ENCODE results near the gene CCDC192. TPM values are rescaled to one million over a fixed set of nuclear protein-coding genes. Genes with fewer than 3 reads are reported as not detected.

CCDC192 gene
- total RNA-seq, 1 donor from 2014 or later: not detected

DNA sequence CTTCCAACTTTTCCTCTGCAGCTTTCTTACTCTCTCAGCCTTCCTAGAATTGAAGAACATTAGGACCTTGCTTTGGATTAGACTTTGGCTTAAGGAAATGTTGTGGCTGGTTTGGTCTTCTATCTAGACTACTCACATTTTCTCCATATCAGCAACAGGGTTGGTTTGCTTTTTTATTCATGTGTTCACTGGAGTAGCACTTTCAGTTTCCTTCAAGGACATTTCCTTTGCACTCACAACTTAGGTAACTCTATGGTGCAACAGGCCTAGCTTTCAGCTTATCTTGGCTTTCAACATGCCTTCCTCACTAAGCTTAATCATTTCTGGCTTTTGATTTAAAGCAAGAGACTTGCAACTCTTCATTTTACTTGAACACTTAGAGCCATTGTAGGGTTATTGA is 153.1 kb downstream of the CCDC192 start:
- intact Hi-C loops (cut with DNase I): loop anchor here (10.0 kb wide), 1 partner anchor 91 kb away; no protein-coding TSS in a partner anchor
- DNase-seq (ENCODE audit: missing footprints) (no peak), ATAC-seq (no peak)

DNA sequence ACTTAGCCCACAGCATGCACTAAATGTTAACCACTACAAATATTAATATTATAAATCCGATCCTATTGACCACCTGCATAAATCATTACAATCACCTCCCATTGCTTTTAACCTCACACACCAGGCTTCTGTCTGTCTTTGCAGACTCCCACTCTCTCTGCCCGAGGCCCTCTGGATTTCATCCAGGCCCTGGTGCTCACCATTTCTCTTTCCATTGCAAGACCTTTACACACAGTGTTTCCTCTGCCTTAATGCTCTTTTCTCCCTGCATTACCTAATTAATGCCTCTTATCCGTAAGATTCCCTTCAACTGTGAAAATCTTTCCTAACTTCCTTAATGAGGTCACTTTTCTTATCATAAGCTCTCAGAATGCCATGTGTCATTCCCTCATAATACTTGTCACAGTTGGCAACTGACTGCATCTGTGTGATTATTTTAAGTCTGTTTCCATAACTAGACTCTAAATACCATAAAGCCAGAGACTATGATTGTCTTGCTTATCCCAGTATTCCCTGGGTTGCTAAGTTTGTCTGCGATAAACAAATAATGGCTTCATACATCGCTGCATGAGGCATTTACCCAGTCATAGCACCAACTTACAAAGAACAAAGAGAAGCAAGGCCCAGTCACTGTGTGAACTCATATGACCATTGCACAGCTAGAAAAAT is 155.1 kb downstream of the CCDC192 start:
- ATAC-seq: peak; percentile 93
- intact Hi-C loops (cut with DNase I): loop anchor here (10.0 kb wide), 1 partner anchor 93 kb away; no protein-coding TSS in a partner anchor
- DNase-seq (ENCODE audit: missing footprints): no peak

DNA sequence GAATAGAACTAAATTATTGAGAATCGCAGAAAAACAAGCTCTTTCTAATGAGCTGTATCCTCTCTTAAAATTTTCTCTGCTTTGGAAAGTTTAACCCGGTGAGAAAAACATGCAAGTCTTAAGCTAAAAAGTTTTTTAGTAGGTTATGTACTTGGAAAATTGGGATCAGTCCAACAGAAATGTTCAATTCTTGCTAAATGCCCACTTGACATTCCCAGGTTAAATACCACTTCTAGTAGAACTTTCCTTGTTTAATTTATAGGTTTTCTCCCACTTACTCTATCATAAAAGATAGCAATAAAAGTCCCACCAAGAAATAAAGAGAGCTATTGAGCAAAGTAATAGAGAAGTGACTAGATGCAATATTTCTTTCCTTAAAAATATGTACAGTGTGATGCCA is 157.1 kb downstream of the CCDC192 start:
- ATAC-seq (no peak), DNase-seq (ENCODE audit: missing footprints) (no peak)
- intact Hi-C loops (cut with DNase I): no loop called here

GRCh38 chr5:127863161-127863560 is 160.0 kb downstream of the CCDC192 start:
- intact Hi-C loops (cut with DNase I): no loop called here
- ATAC-seq (no peak), DNase-seq (ENCODE audit: missing footprints) (no peak)

- DNase-seq (ENCODE audit: missing footprints) (no peak), ATAC-seq (no peak)
- intact Hi-C loops (cut with DNase I): no loop called here
These were observed 160.6 kb downstream of the CCDC192 start for GRCh38 chr5:127863610-127864395.

DNA sequence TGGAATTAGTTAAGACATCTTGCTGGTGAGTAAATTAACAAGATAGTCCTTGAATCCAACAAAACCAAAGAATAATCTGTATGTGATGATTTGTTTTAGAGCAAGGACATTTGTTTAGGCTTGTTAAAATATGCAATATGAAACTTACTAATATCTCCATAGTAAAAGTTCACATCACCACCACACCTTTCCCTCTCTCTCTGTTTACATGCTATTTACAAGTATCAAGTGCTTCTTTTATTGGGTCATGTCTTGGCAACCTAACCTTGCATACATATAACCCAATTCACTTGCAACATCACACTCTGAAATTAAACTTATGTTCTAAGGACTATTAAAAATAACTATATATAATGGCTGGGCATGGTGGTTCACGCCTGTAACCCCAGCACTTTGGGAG is 161.3 kb downstream of the CCDC192 start:
- no peak for ATAC-seq

DNA sequence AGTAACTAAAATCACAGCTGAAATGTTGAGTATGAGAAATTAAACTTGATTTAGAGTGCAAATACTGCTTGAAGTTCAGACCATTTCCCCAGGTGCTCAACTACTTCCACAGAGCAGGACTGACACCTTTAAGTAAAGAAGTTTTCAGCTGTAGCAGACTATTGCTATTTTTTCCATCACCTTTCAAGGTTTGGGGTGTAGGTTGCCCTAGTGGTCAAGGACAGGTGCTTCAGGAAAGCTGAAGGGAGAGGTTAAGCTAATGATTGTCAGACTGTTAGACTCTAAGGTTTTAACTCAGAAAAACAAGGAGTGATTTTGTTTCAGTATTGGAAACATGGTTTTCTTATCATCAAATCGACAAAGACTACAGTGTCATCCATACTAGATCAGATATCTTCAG is 162.1 kb downstream of the CCDC192 start:
- intact Hi-C loops (cut with DNase I): no loop called here
- no peak for DNase-seq (ENCODE audit: missing footprints)
- ATAC-seq: no peak

More for the DNA sequence above, 161.3 kb downstream of the CCDC192 start:
- no peak for DNase-seq (ENCODE audit: missing footprints)
- intact Hi-C loops (cut with DNase I): no loop called here

DNA sequence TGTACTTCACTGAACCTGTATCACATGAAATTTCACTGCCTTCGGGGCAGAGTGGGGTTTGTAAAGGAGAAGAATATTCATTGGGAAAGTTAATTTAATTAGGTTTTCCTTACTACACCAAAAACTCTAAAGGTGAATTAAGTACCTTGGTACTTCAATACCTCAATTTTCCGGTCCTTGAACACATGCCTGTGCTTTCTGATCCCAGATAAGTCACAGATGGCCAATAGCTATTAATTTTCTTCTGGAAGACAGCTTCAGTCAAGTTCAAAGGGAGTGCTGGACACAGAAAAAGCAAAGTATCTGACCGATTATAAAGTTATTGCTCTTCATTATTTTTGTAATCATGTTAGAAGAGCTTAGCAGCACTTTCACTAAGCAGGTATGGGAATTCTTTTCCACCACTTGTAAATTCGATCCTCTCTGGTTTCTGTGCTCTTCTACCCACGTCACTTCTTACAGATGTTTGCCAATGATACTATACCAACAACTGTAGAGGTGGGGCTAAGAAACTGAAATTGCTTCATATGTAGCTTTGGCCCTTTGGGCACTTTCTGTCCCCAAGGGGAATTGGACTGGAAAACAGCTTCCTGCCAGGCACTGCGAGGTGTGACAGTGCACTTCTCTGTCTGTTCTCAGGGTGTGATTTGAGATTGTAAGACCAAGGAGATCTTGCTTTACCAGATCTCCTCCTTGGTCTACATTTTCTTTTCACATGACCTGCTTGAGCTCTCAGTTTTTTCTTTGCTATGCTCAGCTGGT is 164.0 kb downstream of the CCDC192 start:
- intact Hi-C loops (cut with DNase I): no loop called here
- ATAC-seq (no peak), DNase-seq (ENCODE audit: missing footprints) (no peak)

DNA sequence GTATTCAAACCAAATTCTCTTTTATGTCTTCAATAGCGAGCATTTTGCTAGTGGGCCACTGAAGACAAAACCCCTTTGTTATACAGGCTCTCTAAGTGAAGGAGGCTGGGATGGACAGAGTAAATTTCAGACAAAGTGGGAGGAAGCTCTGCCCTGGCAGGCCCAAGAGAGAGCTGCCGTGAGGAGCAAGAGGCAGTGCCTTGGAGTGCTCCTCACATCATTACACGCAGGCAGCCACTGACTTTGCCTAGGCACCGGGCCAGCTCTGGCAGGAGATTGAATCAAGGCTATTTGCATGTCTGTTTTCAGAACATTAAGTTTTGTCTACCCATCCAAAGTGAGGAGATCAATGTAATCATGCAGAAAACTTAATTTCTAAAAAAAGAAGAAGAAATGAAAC is 167.7 kb downstream of the CCDC192 start:
- ATAC-seq: peak; percentile 69
- intact Hi-C loops (cut with DNase I): no loop called here
- peak; percentile 87 for DNase-seq (ENCODE audit: missing footprints)

DNA sequence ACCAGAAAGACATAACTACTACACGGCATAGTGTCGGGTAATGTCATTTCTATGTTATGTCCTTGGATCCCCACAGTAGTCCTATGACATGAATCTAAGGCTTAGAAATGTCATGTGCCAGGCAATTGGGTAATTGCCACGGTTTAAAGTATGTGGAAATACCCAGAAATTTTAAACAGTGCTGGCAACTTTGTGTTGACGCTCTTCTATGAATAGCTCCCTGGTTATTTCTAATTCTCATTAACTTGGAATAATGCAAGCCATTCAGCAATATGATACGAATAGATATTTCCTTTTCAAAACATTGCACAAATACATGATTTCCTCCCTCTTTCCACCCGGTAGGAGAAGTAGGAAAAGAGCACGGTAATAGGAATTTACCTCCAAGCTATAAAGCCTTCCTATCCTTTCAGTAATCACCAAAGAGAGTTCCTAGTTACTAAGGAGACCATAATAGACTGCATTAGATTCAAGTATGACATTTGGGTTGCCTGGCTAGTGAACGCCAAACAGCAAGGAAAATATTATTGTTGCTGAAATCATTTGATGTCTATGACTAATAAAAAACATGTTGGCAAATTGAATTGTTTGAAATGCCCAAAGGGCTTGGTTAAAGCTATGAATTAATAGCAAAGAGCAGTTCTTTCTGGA is 168.4 kb downstream of the CCDC192 start:
- DNase-seq (ENCODE audit: missing footprints): no peak
- intact Hi-C loops (cut with DNase I): no loop called here
- no peak for ATAC-seq

DNA sequence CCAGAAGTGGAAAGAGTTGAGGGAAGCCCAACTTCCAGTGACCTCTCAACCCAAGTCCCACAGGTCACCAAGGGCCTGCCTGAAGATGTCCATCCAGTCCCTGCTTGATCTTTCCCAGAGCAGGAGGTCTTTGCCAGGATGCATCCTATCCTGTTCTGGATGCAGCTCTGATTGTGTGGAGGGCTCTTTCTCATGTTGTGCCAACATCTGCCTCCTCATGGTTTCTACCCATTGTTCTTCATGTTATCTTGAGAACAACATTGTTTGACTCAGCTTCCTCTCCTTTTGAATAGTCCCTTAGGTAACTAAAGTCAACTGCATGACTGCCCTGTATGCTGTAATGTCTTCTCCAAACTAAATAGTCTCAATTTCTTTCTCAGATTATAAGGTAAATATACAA is 169.3 kb downstream of the CCDC192 start:
- no peak for ATAC-seq
- no peak for DNase-seq (ENCODE audit: missing footprints)
- intact Hi-C loops (cut with DNase I): no loop called here

- intact Hi-C loops (cut with DNase I): loop anchor here (5.0 kb wide), 3 partner anchors 82 to 327 kb away; partner anchors contain the start of gene SLC12A2
- ATAC-seq (peak; percentile 89), DNase-seq (ENCODE audit: missing footprints) (no peak)
These were observed 172.2 kb downstream of the CCDC192 start for GRCh38 chr5:127875235-127876021.

- intact Hi-C loops (cut with DNase I): loop anchor here (5.0 kb wide), 3 partner anchors 81 to 326 kb away; partner anchors contain the start of gene SLC12A2
- ATAC-seq (no peak), DNase-seq (ENCODE audit: missing footprints) (no peak)
These were observed 173.2 kb downstream of the CCDC192 start for GRCh38 chr5:127876384-127876783.

- intact Hi-C loops (cut with DNase I): loop anchor here (5.0 kb wide), 3 partner anchors 79 to 324 kb away; partner anchors contain the start of gene SLC12A2
- peak; percentile 41 for ATAC-seq
- DNase-seq (ENCODE audit: missing footprints): no peak
These were observed 175.1 kb downstream of the CCDC192 start for GRCh38 chr5:127878174-127878750.

DNA sequence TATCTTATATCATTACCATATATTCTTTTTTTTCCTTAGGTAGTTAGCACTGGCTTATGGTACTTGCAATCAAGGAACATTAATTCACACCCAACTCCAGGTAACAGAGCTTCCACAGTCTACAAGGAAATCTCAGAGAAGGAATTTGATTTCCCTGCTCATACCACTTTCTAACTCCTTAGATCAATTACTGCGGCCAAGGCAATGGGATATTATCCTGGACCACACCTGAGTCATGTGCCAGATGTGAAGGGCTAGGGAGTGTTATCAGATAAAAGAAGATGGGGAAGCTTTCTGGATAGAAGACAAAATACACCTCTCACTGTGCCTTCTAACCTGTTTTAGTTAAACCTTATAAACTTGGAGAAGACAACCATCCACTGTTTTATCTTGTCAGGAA is 181.2 kb downstream of the CCDC192 start:
- ATAC-seq: no peak
- intact Hi-C loops (cut with DNase I): no loop called here
- DNase-seq (ENCODE audit: missing footprints): no peak

GRCh38 chr5:127885176-127885575 is 182.0 kb downstream of the CCDC192 start:
- ATAC-seq: no peak
- intact Hi-C loops (cut with DNase I): no loop called here
- no peak for DNase-seq (ENCODE audit: missing footprints)

GRCh38 chr5:127886081-127886480 is 182.9 kb downstream of the CCDC192 start:
- intact Hi-C loops (cut with DNase I): no loop called here
- DNase-seq (ENCODE audit: missing footprints) (no peak), ATAC-seq (no peak)

DNA sequence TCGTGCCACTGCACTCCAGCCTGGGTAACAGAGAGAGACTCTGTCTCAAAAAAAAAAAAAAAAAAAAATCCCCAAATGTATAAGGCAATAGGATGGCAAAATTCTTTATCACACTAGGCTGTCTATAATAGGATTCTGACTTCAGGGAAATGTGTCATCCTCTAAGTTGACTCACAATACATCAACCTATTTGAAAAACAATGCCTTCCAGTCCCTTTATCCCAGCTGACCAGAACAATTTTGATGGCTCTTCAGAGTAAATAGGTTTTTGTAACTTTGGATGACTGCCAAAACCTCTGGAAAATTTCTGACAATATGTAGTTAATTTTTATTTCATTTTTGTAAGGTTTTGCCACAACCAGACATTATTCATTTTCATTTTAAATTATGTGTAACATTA is 184.1 kb downstream of the CCDC192 start:
- intact Hi-C loops (cut with DNase I): no loop called here
- DNase-seq (ENCODE audit: missing footprints): no peak
- no peak for ATAC-seq
